ENCODE measurements around the gene TULP4. TPM values are rescaled to one million over a fixed set of nuclear protein-coding genes. Genes with fewer than 3 reads are reported as not detected.
"Not testable (repeated sequence)": the region's sequence is repeated elsewhere in the genome, so short reads cannot be mapped to it uniquely, and the experiment has no call there.

The TULP4 gene
- total RNA-seq, 1 experiment from 2014 or later, result 85.0 TPM

- DNase-seq (ENCODE audit: low read depth, low spot score), result no peak
- in situ Hi-C loops (cut with HindIII; ENCODE audit: low pct_unique_long_range_greater_than_20kb, low sequenced_read_pairs), result no loop called here
Measured at GRCh38 chr6:158372574-158372973, 60.3 kb downstream of the TULP4 start.

DNA sequence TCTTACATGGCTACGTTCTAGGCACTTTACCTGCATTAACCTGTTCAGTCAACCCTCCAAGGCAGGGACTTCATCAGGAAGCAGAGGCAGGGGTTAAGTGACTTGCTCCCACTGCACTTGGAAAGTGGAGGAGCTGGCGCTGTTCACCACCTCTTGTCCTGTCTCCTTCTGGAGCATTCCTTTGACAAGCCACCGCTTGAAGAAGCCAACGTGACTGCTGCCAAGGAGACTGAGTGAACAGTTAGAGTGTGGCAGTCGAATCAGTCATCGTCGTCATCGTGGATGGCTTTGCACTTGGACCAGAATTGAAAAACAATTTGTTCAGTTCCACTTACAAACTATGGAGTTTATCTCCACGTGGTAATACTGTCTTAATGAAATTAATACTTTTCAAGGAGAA lies 60.9 kb downstream of the TULP4 start:
- in situ Hi-C loops (cut with HindIII; ENCODE audit: low pct_unique_long_range_greater_than_20kb, low sequenced_read_pairs), result no loop called here
- DNase-seq (ENCODE audit: low read depth, low spot score), result no peak

GRCh38 chr6:158374020-158374419 lies 61.8 kb downstream of the TULP4 start:
- DNase-seq (ENCODE audit: low read depth, low spot score), result no peak
- in situ Hi-C loops (cut with HindIII; ENCODE audit: low pct_unique_long_range_greater_than_20kb, low sequenced_read_pairs), result no loop called here

- in situ Hi-C loops (cut with HindIII; ENCODE audit: low pct_unique_long_range_greater_than_20kb, low sequenced_read_pairs), result no loop called here
- DNase-seq (ENCODE audit: low read depth, low spot score), result no peak
Measured at GRCh38 chr6:158376631-158377081, 64.4 kb downstream of the TULP4 start.

- DNase-seq (ENCODE audit: low read depth, low spot score), result peak; percentile 9
- in situ Hi-C loops (cut with HindIII; ENCODE audit: low pct_unique_long_range_greater_than_20kb, low sequenced_read_pairs), result no loop called here
Measured at GRCh38 chr6:158377860-158378259, 65.6 kb downstream of the TULP4 start.

DNA sequence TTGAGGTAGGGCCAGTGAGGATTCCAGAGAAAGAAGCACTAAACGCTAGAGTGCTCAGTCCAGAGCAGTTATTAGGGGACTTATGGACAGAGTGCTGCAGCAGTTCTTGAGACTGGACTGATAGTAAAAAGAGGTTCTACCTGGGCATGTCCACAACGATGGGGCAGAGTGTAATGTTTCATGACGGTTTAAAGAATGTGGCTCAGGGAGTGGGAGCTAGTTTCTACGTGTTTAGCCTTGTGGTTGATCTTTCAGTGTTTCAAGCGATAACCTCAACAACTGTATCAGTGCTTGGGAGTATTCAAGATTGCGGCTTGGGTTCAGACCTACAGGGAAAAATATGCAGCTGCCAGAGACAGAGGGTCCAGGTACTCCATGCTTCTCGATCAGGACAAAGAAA lies 67.1 kb downstream of the TULP4 start:
- in situ Hi-C loops (cut with HindIII; ENCODE audit: low pct_unique_long_range_greater_than_20kb, low sequenced_read_pairs), result no loop called here
- no peak for DNase-seq (ENCODE audit: low read depth, low spot score)

GRCh38 chr6:158381214-158381613 lies 68.9 kb downstream of the TULP4 start:
- in situ Hi-C loops (cut with HindIII; ENCODE audit: low pct_unique_long_range_greater_than_20kb, low sequenced_read_pairs), result no loop called here
- DNase-seq (ENCODE audit: low read depth, low spot score), result no peak

- DNase-seq (ENCODE audit: low read depth, low spot score), result no peak
- in situ Hi-C loops (cut with HindIII; ENCODE audit: low pct_unique_long_range_greater_than_20kb, low sequenced_read_pairs), result no loop called here
Measured at GRCh38 chr6:158382491-158382890, 70.2 kb downstream of the TULP4 start.

DNA sequence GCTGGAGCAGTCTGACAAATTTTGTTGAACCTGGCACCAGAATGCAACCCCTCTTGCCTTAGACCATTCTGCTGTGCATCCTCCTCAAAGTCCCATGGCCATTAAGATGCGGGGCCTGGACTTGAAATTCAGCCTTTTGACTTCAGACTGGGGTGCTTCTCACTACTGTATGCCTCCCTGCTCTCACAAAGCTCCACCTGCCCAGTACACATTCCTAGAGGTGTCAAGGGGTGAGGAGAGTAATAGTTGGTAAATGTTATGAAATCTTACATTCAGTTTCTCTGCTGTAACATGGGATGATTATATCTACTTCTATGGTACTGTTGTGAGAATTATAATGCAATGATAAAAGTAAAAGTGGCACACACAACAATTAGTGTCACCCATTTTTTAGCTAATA lies 70.8 kb downstream of the TULP4 start:
- no peak for DNase-seq (ENCODE audit: low read depth, low spot score)
- in situ Hi-C loops (cut with HindIII; ENCODE audit: low pct_unique_long_range_greater_than_20kb, low sequenced_read_pairs), result no loop called here

DNA sequence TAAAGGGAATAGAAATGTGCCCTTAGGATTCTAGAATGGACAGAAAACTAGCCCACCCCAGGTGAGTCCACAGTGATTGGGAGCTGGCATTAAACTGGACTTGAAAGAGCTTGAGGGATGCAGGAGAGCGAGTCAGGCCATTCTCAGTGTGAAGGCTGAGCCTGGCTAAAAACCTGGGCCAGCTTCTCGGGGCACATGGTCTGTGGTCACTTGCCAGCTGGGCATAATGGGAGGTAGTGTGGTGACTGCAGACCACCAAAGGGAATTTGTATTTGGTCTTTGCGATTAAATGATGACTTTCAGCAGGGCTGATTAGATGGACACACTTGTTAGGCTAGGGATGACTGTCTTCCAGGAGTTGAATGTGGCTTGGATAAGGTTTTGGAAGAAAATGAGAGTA lies 71.3 kb downstream of the TULP4 start:
- in situ Hi-C loops (cut with HindIII; ENCODE audit: low pct_unique_long_range_greater_than_20kb, low sequenced_read_pairs), result no loop called here
- DNase-seq (ENCODE audit: low read depth, low spot score), result no peak

GRCh38 chr6:158384671-158385110 lies 72.4 kb downstream of the TULP4 start:
- in situ Hi-C loops (cut with HindIII; ENCODE audit: low pct_unique_long_range_greater_than_20kb, low sequenced_read_pairs), result no loop called here
- DNase-seq (ENCODE audit: low read depth, low spot score), result no peak

DNA sequence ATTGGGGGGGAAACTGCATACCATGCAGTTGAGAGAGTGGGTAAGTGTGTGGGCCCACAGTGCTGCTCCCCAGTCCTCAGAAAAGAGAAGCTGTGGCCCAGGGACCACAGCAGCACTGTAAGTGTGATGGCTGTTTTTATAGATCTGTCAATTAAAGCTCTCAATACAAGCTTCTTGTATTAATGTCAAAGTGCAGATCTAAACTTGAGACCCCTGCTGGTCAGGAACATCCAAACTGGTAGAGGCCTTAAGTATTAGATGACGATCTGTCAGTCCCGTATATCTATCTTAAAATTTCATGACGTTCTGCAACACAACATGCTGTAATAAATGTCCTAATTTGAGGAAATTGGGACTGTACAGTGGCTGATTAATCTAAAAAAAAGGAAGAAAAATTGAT lies 74.8 kb downstream of the TULP4 start:
- in situ Hi-C loops (cut with HindIII; ENCODE audit: low pct_unique_long_range_greater_than_20kb, low sequenced_read_pairs), result no loop called here
- DNase-seq (ENCODE audit: low read depth, low spot score), result peak; percentile 41

GRCh38 chr6:158387578-158387977 lies 75.3 kb downstream of the TULP4 start:
- no peak for DNase-seq (ENCODE audit: low read depth, low spot score)
- in situ Hi-C loops (cut with HindIII; ENCODE audit: low pct_unique_long_range_greater_than_20kb, low sequenced_read_pairs), result no loop called here

DNA sequence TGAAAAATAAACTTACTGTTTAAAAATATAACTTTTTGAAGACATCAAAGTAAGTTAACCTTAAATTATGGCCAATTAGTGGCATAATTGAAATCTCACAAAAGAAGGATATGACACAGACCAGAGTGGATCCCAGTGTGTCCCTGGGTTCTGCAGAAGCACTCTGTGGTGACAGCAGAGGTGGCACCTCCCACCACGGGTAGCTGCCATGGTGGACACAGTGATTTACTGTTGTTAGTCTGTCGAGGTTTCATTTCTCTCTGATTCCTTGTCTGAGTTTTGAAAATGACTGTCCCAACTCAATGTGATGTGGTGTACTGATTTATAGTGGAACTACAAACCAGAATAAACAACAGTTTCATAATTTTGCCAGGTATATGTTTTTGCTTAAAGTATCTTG lies 76.5 kb downstream of the TULP4 start:
- DNase-seq (ENCODE audit: low read depth, low spot score), result no peak
- in situ Hi-C loops (cut with HindIII; ENCODE audit: low pct_unique_long_range_greater_than_20kb, low sequenced_read_pairs), result no loop called here

- in situ Hi-C loops (cut with HindIII; ENCODE audit: low pct_unique_long_range_greater_than_20kb, low sequenced_read_pairs), result no loop called here
- DNase-seq (ENCODE audit: low read depth, low spot score), result peak; percentile 33
Measured at GRCh38 chr6:158389193-158389919, 77.1 kb downstream of the TULP4 start.

DNA sequence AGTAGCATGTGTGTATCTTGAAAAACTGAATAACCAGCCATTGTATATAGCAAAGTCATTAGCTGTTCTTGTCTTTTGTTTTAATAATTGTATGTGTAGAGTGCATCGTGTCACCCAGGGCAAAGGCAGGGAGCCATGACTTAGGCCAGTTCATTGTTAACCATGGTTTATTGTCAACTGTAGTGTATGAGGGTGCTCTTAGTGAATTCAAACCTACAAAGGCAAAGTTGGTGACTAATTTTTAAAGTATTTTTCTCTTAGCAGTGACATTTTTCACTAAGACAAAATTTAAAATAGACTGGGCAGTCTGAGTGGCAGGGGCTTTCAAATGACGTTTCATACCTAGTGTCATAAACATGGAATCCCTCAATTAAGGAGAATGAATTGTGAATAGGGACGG lies 79.0 kb downstream of the TULP4 start:
- DNase-seq (ENCODE audit: low read depth, low spot score), result no peak
- in situ Hi-C loops (cut with HindIII; ENCODE audit: low pct_unique_long_range_greater_than_20kb, low sequenced_read_pairs), result no loop called here

- in situ Hi-C loops (cut with HindIII; ENCODE audit: low pct_unique_long_range_greater_than_20kb, low sequenced_read_pairs); DNase-seq (ENCODE audit: low read depth, low spot score): not testable (repeated sequence)
Measured at GRCh38 chr6:158391977-158392376, 79.7 kb downstream of the TULP4 start.

- in situ Hi-C loops (cut with HindIII; ENCODE audit: low pct_unique_long_range_greater_than_20kb, low sequenced_read_pairs), result no loop called here
- DNase-seq (ENCODE audit: low read depth, low spot score), result no peak
Measured at GRCh38 chr6:158396136-158396535, 83.9 kb downstream of the TULP4 start.

- in situ Hi-C loops (cut with HindIII; ENCODE audit: low pct_unique_long_range_greater_than_20kb, low sequenced_read_pairs), result no loop called here
- DNase-seq (ENCODE audit: low read depth, low spot score), result no peak
Measured at GRCh38 chr6:158397578-158397977, 85.3 kb downstream of the TULP4 start.
